Measurements from ENCODE around the gene NRL. TPM values are rescaled to one million over a fixed set of nuclear protein-coding genes. Genes with fewer than 3 reads are reported as not detected.
"Not testable (repeated sequence)": the region's sequence is repeated elsewhere in the genome, so short reads cannot be mapped to it uniquely, and the experiment has no call there.

The NRL gene
- total RNA-seq, 4 donors from 2014 or later = 1.1 to 2.9 (median 1.6) TPM; not detected in 1

DNA sequence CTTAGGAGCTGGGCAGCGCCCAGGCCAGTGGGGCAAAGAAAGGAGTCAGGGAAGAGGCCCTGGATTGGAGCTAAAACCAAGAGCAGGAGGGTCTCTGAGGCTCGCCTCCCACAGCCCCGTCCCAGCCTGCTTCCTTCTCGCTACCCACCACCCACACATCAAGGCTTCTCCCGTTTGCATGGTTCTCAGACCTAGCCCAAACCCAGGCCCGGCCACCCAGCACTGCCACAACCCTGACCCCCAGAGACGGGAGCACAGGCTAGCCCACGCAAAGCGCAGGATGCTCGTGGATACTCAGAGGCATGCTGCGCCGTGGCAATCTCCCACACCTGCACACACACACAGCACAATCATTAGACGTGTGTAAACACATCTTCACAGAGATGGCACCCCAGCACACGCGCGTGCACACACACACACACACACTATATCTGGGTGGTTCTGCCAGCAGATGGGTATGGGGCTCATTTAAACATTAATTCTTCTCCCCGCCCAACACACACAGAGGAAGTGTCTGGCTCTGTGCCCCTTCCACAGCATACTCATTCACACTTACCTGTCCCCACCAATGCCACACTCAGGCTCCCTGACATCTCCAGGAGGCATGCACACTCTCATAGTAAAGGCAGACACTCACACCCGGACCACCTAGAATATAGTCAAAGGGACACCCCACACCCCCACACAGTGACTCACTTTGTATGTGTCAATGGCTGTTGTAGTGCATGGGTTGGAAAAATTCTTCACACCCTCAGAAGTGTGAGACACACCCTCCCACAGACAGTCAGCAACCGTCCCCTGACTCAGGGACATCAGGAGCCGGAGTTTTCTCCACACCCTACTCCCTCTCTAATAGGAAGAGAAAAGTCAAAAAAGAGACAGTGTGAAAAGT lies 61.8 kb downstream of the NRL start:
- Histone ChIP-seq H3K27ac (no peak overlapping the region), H3K9me3 (no peaks in the 10 kb centered on the region), H3K36me3 (no peaks in the 10 kb centered on the region), H3K27me3 (no peaks in the 10 kb centered on the region), H3K4me1 (peaks cover 7 to 15% (median 12%) of the 10 kb centered on the region in 4 donors), H3K4me3 (peak overlapping the region in 3 of 4 donors; percentile 40 to 66 (median 62))
- WGBS, 2 donors (ENCODE audit: low coverage in 1 of 2) = 37 to 40% methylated on average over 1 to 20 of the region's 20 CpGs
- in situ Hi-C loops (cut with MboI; ENCODE audit: low pct_ligation_motif_present in 1 of 4, low pct_unique_long_range_greater_than_20kb in 1 of 4, low sequenced_read_pairs in 3 of 4) (no loop called here), intact Hi-C loops (cut with DNase I; ENCODE audit: low total_unique reads) (no loop called here)
- TF ChIP-seq, protein P1, sequence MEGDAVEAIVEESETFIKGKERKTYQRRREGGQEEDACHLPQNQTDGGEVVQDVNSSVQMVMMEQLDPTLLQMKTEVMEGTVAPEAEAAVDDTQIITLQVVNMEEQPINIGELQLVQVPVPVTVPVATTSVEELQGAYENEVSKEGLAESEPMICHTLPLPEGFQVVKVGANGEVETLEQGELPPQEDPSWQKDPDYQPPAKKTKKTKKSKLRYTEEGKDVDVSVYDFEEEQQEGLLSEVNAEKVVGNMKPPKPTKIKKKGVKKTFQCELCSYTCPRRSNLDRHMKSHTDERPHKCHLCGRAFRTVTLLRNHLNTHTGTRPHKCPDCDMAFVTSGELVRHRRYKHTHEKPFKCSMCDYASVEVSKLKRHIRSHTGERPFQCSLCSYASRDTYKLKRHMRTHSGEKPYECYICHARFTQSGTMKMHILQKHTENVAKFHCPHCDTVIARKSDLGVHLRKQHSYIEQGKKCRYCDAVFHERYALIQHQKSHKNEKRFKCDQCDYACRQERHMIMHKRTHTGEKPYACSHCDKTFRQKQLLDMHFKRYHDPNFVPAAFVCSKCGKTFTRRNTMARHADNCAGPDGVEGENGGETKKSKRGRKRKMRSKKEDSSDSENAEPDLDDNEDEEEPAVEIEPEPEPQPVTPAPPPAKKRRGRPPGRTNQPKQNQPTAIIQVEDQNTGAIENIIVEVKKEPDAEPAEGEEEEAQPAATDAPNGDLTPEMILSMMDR (IDR thresholded peaks at IDR 0.05) = no peak
- no peak for TF ChIP-seq EP300 (IDR thresholded peaks at IDR 0.05; ENCODE audit: low read depth)
- TF ChIP-seq POLR2AphosphoS5 (IDR thresholded peaks at IDR 0.05) = no peak
- TF ChIP-seq POLR2A (IDR thresholded peaks at IDR 0.05) = no peak
- no peak for DNase-seq

DNA sequence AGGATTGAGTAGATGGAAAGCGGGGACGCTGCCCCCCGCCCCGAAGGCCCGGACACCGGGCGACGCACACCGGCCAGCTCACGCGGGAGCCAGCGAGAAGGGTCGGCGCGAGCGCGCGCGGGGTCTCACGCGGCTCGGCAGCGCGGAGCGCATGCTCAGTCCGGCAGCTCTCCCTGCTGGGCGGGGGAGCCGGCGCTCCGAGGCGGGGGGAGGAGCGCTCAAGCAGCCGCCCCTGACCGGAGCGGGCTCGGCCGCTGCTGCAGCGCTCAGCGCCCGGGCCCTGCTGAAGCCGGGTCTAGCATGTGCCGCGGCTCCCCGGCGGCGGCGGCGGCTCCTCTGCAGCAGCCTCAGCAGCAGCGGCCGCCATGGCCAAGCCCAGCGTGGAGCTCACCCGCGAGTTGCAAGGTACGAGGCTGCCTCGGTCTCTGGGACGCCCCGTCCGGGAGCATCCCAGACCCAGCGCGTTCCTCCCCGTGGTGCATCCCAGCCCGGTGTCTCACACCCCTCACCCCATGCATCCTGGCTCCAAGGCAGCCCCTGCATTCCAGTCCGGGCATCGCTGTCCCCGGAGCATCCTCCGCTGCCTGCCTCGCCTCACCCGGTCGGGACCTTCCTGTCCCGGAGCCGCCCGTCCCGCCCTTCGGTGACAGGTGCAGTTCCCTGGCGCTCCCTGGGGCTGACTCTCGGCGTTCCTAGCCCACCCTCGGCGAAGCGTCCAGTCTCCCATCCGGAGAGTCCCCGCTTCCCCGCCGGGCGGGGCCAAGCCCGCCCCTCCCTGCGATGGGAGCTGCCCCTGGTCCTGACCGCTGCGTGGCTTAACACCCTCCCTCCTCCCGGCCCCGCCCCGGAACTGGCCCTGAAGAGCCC lies 62.7 kb downstream of the NRL start, which contains the start of gene CARMIL3:
CARMIL3 (plus strand) TSS at position 221 of the 867 bp plus-strand sequence; CDS start at position 366, 145 bp downstream.
- Histone ChIP-seq H3K4me1 (peaks cover 7 to 15% (median 12%) of the 10 kb centered on the region in 4 donors), H3K27ac (peak within 1 kb of the TSS; percentile 40 to 72 (median 58)), H3K36me3 (no peaks in the 10 kb centered on the region), H3K4me3 (peak within 1 kb of the TSS; percentile 40 to 66 (median 56)), H3K9me3 (no peaks in the 10 kb centered on the region), H3K27me3 (no peaks in the 10 kb centered on the region)
- peak; percentile 72 for DNase-seq
- in situ Hi-C loops (cut with MboI; ENCODE audit: low pct_ligation_motif_present in 1 of 4, low pct_unique_long_range_greater_than_20kb in 1 of 4, low sequenced_read_pairs in 3 of 4) = no loop called here
- TF ChIP-seq POLR2A (IDR thresholded peaks at IDR 0.05) (no peak), POLR2AphosphoS5 (IDR thresholded peaks at IDR 0.05) (peak in 1 of 3 donors; percentile 21)
- intact Hi-C loops (cut with DNase I; ENCODE audit: low total_unique reads) = no loop called here
- 0% methylated on average over 65 of the region's 92 CpGs; no CpG with 5 or more reads in 1 of the 2 donors for WGBS, 2 donors (ENCODE audit: low coverage in 1 of 2)

DNA sequence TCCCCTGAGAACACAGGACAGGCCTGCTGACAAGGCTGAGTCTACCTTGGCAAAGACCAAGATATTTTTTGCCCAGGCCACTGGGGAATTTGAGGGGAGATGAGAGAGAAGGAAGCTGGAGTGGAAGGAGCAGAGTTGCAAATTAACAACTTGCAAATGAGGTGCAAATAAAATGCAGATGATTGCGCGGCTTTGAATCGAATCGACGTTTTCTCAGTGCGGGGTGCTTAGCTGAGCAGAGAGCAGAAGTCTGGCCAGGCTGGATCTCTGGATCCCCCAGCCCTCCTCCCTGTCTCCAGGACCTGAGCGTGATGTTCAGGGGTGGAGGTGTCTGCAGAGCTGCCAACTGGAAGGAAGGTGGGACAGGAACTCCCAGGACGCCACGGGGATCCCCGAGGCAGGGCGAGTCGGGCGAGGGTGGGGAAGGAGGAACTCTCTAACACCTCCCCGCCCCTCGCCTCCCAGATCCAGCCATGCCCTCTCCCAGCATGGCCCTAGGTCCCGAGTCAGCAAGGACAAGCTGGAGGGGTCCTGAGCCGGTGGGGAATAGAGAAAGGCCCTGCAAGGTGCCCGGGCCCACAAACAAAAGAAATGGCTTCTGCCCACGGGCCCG lies 63.5 kb downstream of the NRL start:
- no peaks in the 10 kb centered on the region for H3K9me3 ChIP-seq
- H3K4me3 ChIP-seq = peak overlapping the region; percentile 40 to 66 (median 56)
- intact Hi-C loops (cut with DNase I; ENCODE audit: low total_unique reads) (no loop called here), in situ Hi-C loops (cut with MboI; ENCODE audit: low pct_ligation_motif_present in 1 of 4, low pct_unique_long_range_greater_than_20kb in 1 of 4, low sequenced_read_pairs in 3 of 4) (no loop called here)
- peaks cover 7 to 15% (median 12%) of the 10 kb centered on the region in 4 donors for H3K4me1 ChIP-seq
- peak; percentile 52 for DNase-seq
- no peaks in the 10 kb centered on the region for H3K36me3 ChIP-seq
- 26% methylated on average over 20 of the region's 20 CpGs; no CpG with 5 or more reads in 1 of the 2 donors for WGBS, 2 donors (ENCODE audit: low coverage in 1 of 2)
- peak overlapping the region; percentile 40 to 72 (median 58) for H3K27ac ChIP-seq
- TF ChIP-seq POLR2AphosphoS5 (IDR thresholded peaks at IDR 0.05) = no peak
- TF ChIP-seq POLR2A (IDR thresholded peaks at IDR 0.05) = no peak
- no peak for TF ChIP-seq EP300 (IDR thresholded peaks at IDR 0.05; ENCODE audit: low read depth)
- TF ChIP-seq, protein P1 (IDR thresholded peaks at IDR 0.05) = no peak
- H3K27me3 ChIP-seq = no peaks in the 10 kb centered on the region

DNA sequence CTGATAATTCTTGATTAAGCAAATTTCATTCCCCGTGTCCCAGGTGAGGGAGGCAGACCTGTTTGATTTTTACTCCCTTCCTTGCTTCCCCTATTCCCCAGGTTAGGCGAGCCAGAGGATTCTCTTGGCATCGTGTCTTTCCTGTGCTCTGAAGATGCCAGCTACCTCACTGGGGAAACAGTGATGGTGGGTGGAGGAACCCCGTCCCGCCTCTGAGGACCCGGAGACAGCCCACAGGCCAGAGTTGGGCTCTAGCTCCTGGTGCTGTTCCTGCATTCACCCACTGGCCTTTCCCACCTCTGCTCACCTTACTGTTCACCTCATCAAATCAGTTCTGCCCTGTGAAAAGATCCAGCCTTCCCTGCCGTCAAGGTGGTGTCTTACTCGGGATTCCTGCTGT lies 64.0 kb downstream of the NRL start:
- peaks cover 7 to 15% (median 12%) of the 10 kb centered on the region in 4 donors for H3K4me1 ChIP-seq
- H3K27me3 ChIP-seq; in situ Hi-C loops (cut with MboI; ENCODE audit: low pct_ligation_motif_present in 1 of 4, low pct_unique_long_range_greater_than_20kb in 1 of 4, low sequenced_read_pairs in 3 of 4); H3K9me3 ChIP-seq; H3K27ac ChIP-seq; H3K36me3 ChIP-seq; H3K4me3 ChIP-seq; intact Hi-C loops (cut with DNase I; ENCODE audit: low total_unique reads); DNase-seq: not testable (repeated sequence)
- WGBS, 2 donors (ENCODE audit: low coverage in 1 of 2) = 88 to 100% methylated on average over 1 to 8 of the region's 8 CpGs

DNA sequence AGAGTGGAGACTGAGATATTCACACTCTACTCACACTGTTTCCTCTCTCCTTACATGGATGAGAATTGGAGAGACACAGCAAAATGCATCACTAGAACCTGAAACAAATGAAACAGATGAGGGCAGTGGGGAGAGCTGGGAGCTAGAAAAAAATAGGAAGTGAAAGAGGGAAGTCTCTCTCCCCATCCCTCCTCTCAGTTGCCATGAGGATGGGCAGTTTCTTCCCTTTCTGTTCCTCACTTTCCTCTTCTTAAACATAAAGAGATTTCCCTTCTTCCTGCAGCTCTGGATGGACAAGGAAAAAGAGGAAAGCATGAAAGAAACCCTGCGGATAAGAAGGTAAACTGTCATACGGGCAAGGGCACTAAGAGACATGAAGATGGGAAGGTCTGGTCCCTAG lies 65.7 kb downstream of the NRL start:
- 68 to 80% methylated on average over 2 of the region's 2 CpGs for WGBS, 2 donors (ENCODE audit: low coverage in 1 of 2)
- peaks cover 7 to 15% (median 12%) of the 10 kb centered on the region in 4 donors for H3K4me1 ChIP-seq

More for the DNA sequence above, 65.7 kb downstream of the NRL start:
- H3K36me3 ChIP-seq; intact Hi-C loops (cut with DNase I; ENCODE audit: low total_unique reads); H3K27me3 ChIP-seq; in situ Hi-C loops (cut with MboI; ENCODE audit: low pct_ligation_motif_present in 1 of 4, low pct_unique_long_range_greater_than_20kb in 1 of 4, low sequenced_read_pairs in 3 of 4); DNase-seq; H3K27ac ChIP-seq; H3K9me3 ChIP-seq; H3K4me3 ChIP-seq: not testable (repeated sequence)

Measured in transverse colon (tissue), 4 donors.